NCI-H526 treated with DMSO at 0.1 percent for 48 hours (cell line): ENCODE results near the gene LPO.

ENCODE experiments used
- DNase-seq: peaks from one replicate; lab custom pipeline; 2025; lab: John Stamatoyannopoulos, UW

The LPO gene

DNA sequence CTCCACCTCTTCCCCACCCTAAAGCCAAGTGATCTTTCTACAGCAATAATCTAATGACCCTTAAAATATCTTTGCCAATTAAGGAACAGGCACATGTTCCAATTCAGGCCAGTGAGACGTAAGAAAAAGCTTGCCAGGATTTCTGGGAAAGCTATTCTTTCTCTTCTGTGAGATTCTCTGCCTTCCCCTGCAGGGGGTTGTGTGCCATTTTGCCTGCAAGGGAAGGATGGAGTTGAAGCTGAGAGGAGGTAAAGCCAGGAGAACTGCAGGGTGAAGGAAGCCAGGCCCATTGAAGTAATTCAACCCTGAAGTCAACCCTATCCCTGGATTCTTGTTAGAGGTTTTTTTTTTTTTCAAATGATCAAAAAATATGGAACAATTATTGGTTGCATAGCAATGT lies 9.0 kb upstream of the LPO start:
- DNase-seq: no peak

DNA sequence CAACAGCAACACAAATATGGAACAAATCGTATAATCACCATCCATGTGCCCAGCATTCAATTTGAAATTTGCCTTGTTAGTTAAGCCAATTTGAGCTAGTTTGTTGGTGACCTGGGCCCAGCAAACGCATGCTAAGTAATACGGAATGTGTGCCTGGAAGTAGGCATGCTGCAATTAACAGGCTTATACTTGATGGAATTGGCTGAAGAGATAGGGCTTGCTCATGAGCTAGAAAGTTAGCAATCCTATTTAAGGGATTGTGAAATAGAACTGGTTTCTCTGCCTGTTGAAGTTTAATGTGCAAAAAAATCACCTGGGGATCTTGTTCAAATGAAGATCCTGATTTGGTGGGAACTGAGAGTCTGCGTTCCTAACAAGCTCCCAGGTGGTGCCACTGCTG lies 8.5 kb upstream of the LPO start:
- DNase-seq: no peak

- no peak for DNase-seq
These were observed 6.7 kb upstream of the LPO start for GRCh38 chr17:58231641-58232040.

GRCh38 chr17:58232707-58233156 lies 5.7 kb upstream of the LPO start:
- no peak for DNase-seq

- no peak for DNase-seq
These were observed 4.8 kb upstream of the LPO start for GRCh38 chr17:58233543-58233942.

DNA sequence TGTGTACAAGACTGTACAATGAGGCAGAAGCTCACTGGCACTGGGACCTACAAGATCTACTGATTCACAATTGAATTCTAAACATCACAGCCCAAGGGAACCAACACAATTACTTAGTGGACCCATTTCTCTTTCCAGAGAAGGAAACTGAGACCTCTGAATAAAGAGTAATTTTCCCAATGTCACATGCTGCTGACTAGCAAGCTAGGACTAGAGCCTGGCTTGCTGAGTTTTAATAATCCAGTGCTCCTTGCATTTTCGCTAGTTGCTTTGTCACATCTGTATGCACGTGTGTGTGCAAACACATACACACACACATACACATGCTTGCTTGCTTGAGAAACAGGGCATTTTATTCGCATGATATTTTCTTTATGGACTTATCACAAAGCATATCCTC lies 3.9 kb upstream of the LPO start:
- DNase-seq: no peak

- no peak for DNase-seq
These were observed 2.6 kb upstream of the LPO start for GRCh38 chr17:58235821-58236220.

- no peak for DNase-seq
These were observed 2.0 kb upstream of the LPO start for GRCh38 chr17:58236394-58236793.

- no peak for DNase-seq
These were observed 1.6 kb downstream of the LPO start for GRCh38 chr17:58239987-58240386.

GRCh38 chr17:58242171-58242784 lies 3.9 kb downstream of the LPO start:
- DNase-seq: no peak

- no peak for DNase-seq
These were observed 6.6 kb downstream of the LPO start for GRCh38 chr17:58244963-58245362.

- no peak for DNase-seq
These were observed 7.2 kb downstream of the LPO start for GRCh38 chr17:58245428-58246103.

DNA sequence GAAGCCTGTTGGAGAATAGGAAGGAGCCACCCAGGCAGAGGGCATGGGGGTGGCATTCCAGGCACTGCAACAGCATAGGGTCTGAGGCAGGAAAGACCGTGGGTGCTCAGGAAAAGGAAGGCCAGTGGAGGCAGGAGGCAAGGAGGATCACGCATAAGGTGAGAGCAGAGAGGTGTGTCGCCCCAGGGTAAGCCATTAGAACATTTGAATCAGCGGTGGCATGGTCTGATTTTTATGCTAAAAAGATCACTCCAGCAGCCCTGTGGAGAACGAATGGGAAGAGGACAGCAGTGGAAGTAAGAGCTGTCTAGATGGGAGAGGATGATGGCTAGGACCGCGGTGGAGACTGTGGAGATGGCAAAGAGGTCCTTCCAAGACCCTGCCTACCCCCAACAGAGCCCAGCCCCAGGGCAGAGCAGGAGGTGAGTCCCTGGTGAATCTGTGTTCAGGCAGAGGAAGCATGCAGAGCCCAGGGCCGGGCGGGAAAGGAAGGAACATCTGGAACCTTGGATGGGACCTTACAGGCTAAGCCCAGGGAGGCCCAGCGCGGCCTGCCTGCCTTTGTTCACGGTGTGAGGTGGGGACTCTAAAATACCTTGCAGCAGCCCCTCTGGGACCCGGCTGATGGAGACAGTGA lies 7.8 kb downstream of the LPO start:
- no peak for DNase-seq

- no peak for DNase-seq
These were observed 8.4 kb downstream of the LPO start for GRCh38 chr17:58246781-58247180.

- DNase-seq: no peak
These were observed 9.4 kb downstream of the LPO start for GRCh38 chr17:58247511-58248363.

- DNase-seq: no peak
These were observed 10.5 kb downstream of the LPO start for GRCh38 chr17:58248955-58249269.

DNA sequence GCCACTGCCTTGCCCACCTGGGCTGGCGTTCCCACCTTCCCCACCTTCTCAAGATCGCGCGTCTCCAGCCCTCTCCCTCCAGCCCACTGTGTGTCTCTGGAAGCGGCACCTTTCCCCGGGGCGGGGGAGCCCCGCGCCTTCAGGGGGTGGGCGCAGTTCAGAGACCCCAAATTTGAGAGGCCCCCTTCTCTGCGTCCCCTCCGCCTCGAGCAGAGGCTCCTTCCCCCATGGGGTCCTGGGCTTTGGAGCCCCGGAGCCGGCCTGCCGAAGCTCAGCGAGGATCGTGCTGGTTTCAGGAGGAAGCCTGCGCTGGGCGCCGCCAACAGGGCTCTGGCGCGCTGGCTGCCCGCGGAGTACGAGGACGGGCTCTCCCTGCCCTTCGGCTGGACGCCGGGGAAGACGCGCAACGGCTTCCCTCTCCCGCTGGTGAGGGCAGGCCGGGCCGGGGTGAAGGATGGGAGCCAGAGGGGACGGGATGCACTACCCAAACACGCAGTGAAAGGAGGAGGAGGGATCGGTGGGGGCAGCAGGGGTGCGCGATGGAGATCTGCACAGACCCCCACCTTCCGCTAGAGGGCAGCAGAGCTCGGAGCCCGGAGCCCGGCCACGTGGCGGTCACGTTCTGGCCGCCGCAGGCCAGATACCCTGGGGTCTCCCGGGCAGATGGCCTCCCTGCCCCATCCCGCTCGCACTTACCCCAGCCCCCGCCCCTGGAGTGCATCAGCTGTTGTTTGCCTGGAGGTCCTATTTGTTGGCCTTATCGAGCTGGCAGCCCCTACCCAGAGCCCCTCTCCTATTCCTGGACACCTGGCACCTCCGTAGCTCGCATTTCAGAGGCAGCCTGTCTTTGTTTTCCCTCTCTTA lies 11.1 kb downstream of the LPO start:
- DNase-seq: peak; percentile 49

DNA sequence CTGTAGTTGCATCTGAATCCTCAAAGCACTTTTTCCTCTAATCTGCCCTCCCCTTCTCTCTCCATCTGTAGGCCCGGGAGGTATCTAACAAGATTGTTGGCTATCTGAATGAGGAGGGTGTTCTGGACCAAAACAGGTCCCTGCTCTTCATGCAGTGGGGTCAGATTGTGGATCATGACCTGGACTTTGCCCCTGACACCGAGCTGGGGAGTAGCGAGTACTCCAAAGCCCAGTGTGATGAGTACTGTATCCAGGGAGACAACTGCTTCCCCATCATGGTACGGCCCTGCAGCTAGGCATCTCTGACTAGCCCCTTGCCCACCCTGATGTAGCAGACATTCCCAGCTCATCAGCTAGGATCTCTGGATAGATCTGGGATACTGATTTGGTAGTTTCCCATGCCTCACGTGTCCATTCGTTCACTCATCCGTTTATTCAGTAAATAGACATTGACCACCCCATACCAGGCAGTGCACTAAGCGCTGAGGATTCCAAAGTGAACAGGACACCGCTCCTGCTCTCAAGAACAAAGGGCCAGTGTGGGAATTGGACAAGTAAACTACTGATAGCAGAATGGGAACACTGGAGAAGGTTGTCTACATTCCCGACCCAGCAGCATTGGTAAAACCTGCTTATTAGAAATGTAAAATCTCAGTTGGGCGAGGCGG lies 12.1 kb downstream of the LPO start:
- DNase-seq: no peak

GRCh38 chr17:58252141-58252540 lies 13.8 kb downstream of the LPO start:
- DNase-seq: no peak

DNA sequence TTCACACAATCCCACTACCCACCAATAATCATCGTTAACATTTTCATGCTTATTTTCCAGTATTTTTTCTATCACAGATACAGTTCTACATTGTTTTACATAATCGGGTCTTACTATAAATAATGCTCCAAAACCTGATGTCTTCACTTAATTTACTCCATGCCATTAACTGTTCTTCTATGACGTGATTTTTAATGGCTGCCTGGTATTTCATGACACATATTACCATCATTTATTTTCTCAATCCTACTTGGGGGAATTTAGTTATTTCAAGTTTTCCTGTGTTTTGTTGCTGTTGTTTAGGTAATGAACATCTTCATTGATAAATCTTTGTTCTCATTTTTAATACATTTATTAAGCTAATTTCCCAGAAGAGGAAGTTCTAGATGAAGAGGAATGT lies 14.7 kb downstream of the LPO start:
- no peak for DNase-seq

- peak; percentile 14 for DNase-seq
These were observed 16.4 kb downstream of the LPO start for GRCh38 chr17:58254803-58255202.
